Measurements from ENCODE around the gene TMEM132D.

TMEM132D gene

GRCh38 chr12:129185855-129186254 is 718.0 kb downstream of the TMEM132D start:
- TF ChIP-seq, protein P1, sequence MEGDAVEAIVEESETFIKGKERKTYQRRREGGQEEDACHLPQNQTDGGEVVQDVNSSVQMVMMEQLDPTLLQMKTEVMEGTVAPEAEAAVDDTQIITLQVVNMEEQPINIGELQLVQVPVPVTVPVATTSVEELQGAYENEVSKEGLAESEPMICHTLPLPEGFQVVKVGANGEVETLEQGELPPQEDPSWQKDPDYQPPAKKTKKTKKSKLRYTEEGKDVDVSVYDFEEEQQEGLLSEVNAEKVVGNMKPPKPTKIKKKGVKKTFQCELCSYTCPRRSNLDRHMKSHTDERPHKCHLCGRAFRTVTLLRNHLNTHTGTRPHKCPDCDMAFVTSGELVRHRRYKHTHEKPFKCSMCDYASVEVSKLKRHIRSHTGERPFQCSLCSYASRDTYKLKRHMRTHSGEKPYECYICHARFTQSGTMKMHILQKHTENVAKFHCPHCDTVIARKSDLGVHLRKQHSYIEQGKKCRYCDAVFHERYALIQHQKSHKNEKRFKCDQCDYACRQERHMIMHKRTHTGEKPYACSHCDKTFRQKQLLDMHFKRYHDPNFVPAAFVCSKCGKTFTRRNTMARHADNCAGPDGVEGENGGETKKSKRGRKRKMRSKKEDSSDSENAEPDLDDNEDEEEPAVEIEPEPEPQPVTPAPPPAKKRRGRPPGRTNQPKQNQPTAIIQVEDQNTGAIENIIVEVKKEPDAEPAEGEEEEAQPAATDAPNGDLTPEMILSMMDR (IDR thresholded peaks at IDR 0.05; ENCODE audit: insufficient read depth, low read depth, low read length, missing control alignments) = no peak
- H3K4me3 ChIP-seq (ENCODE audit: low read length) = no peak overlapping the region
- no peak for DNase-seq (ENCODE audit: low read depth)

DNA sequence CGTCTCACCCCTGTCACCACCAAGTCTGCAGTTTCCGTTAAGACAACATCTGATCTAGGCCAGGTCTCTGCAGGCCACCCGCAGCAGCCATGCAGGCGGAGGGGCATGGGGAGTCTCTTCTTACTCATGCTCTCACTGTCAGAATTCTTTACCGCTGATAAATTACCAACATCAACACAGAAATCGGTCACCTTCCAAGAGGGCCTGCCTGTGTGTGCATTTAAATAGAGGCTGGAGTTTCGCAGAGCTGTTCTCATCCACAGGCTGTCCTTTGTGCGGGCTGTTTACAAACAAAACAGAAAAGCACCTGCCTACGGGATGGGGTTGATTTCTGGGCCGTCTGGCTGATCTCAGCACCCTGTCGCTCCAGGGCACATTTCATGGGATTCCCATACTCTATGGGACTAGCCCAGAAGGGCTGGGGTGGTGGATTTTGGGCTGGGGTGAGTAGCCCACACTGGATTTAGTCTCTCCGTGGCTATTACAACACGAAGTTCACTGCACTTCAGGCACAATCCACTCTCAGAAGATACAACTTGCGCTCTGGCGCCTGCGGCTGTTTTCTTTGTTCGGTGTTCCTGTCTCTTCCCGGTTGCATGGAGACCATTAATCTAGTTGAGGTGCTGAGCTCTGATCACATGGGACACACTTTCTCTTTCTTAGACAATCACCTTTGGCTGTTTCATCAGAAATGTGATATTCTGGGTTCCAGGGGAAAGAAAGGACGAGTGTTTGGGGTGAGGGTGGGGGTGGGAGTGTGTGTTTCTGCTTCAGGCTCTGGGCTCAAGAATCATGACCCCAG is 719.5 kb downstream of the TMEM132D start:
- TF ChIP-seq, protein P1 (IDR thresholded peaks at IDR 0.05; ENCODE audit: insufficient read depth, low read depth, low read length, missing control alignments) = no peak
- no peak for DNase-seq (ENCODE audit: low read depth)
- no peak overlapping the region for H3K4me3 ChIP-seq (ENCODE audit: low read length)

GRCh38 chr12:129179941-129180553 is 723.8 kb downstream of the TMEM132D start:
- TF ChIP-seq, protein P1 (IDR thresholded peaks at IDR 0.05; ENCODE audit: insufficient read depth, low read depth, low read length, missing control alignments) = no peak
- no peak overlapping the region for H3K4me3 ChIP-seq (ENCODE audit: low read length)
- DNase-seq (ENCODE audit: low read depth) = no peak

- DNase-seq (ENCODE audit: low read depth) = no peak
- no peak overlapping the region for H3K4me3 ChIP-seq (ENCODE audit: low read length)
- TF ChIP-seq, protein P1 (IDR thresholded peaks at IDR 0.05; ENCODE audit: insufficient read depth, low read depth, low read length, missing control alignments) = no peak
These were observed 733.9 kb downstream of the TMEM132D start for GRCh38 chr12:129169928-129170327.

DNA sequence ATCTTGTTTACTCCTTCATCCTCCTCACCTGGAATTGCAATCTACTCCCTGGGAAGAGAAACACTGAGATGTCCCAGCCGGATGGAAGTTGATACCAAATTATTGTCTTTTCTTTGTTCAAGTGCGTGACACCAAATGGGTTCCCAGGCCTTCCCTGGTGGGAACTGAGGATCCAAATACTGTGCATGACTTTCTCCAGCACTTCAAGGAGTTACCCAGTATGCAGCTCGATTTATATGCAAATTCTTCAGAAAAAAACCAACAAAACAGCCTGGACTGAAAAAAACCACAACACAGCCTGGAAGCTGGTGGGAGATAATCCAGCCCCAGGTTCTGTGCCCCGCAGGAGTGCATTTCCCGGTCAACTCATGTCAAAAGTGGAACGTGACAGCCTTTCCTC is 740.0 kb downstream of the TMEM132D start:
- TF ChIP-seq, protein P1 (IDR thresholded peaks at IDR 0.05; ENCODE audit: insufficient read depth, low read depth, low read length, missing control alignments) = no peak
- no peak overlapping the region for H3K4me3 ChIP-seq (ENCODE audit: low read length)
- DNase-seq (ENCODE audit: low read depth) = no peak

DNA sequence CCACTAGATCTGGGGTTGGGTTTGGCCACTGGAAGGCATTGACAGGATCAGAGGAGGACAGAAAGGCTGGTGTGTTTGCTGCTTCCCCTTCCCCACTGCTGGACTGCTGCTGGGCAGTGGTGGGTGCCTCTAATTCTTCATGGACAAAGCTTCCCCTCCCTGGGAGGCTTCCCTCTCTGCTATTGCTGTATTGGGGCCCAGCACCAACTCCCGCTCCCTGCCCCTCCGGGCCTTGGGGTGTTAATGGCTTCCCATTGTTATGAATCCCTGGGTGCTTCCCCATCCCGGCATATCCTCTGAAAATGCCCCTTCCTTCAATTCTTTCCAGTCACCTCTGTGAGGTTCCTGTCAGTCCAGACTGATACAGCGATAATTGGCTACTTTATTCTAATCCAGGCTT is 740.4 kb downstream of the TMEM132D start:
- TF ChIP-seq, protein P1 (IDR thresholded peaks at IDR 0.05; ENCODE audit: insufficient read depth, low read depth, low read length, missing control alignments) = no peak
- no peak overlapping the region for H3K4me3 ChIP-seq (ENCODE audit: low read length)
- no peak for DNase-seq (ENCODE audit: low read depth)

Data from epithelial cell of esophagus (primary cell).